HepG2 (cell line): ENCODE measurements around the gene COX7B. TPM values are rescaled to one million over a fixed set of nuclear protein-coding genes. Genes with fewer than 3 reads are reported as not detected.

Source experiments
- ATAC-seq: fragments of 200-7000 bp; cut with Tn5 transposase; 3 replicates; pipeline ENCODE4 v1.9.1; 2020; ENCODE audit warnings: mild to moderate bottlenecking, moderate library complexity
- BruUV-seq: library from RNA; stranded (reverse); fragments of 400-500 nt; replicated peaks from 2 replicates; lab custom pipeline; 2021; lab: Mats Ljungman, UMichigan
- CTCF ChIA-PET: fragments of 300-600 bp; formaldehyde crosslinking; extraction: SDS; loops from one replicate; lab custom pipeline; 2021; ENCODE audit warnings: low total read pairs, inconsistent platforms, low intra/inter-chr PET ratio; lab: Yijun Ruan, JAX
- POLR2A ChIA-PET: fragments of 350-600 bp; sonication (Branson Sonifier 250); formaldehyde crosslinking; loops from one replicate; lab custom pipeline; 2020; ENCODE audit warnings: antibody characterized with exemption, inconsistent platforms; lab: Yijun Ruan, JAX
- DNase-seq: peaks from one replicate; pipeline ENCODE4 v3.0.0-alpha.2; 2015; ENCODE audit warnings: low spot score
- FAIRE-seq: peaks from 3 replicates; lab custom pipeline; 2011; peaks lifted over from hg19 to GRCh38; lab: Jason Lieb, UNC
- H2AFZ ChIP-seq: one replicate; pipeline ENCODE4 v1.6.1; 2011; ENCODE audit warnings: low read length, inconsistent platforms
- H3K27ac ChIP-seq: fragments of 300-600 bp; 3 replicates; pipeline ENCODE4 v1.8.0; 2011; ENCODE audit warnings: mixed run types, mild to moderate bottlenecking, mixed read lengths, low read length, inconsistent platforms; ENCODE audit not compliant: insufficient read depth; ENCODE audit errors: extremely low read length
- H3K27me3 ChIP-seq, 2 experiments: fragments of 200-600 bp in 1 of 2; 2 replicates in 1 of 2; 3 replicates in 1 of 2; pipeline versions ENCODE4 v1.6.0 to v1.8.0; 2011; ENCODE audit warnings: low read length in 2 of 2, mild to moderate bottlenecking in 2 of 2, moderate library complexity in 2 of 2, inconsistent platforms in 1 of 2; ENCODE audit not compliant: insufficient read depth in 2 of 2, control insufficient read depth in 1 of 2
- H3K36me3 ChIP-seq, 2 experiments: fragments of 200-600 bp in 1 of 2; replicated peaks in 1 of 2; 2 replicates in 1 of 2; 3 replicates in 1 of 2; pipeline versions ENCODE4 v1.5.1 to v1.8.0; 2011; ENCODE audit warnings: low read length in 2 of 2, inconsistent platforms in 1 of 2; ENCODE audit not compliant: insufficient read depth in 2 of 2, control insufficient read depth in 1 of 2
- H3K4me1 ChIP-seq: 2 replicates; pipeline ENCODE4 v1.5.1; 2012; ENCODE audit warnings: low read length, inconsistent platforms; ENCODE audit not compliant: insufficient read depth
- H3K4me2 ChIP-seq: 2 replicates; pipeline ENCODE4 v1.6.0; 2011; ENCODE audit warnings: low read depth, low read length, inconsistent platforms
- H3K4me3 ChIP-seq, 3 experiments: fragments of 200-600 bp in 1 of 3; sonication (generic), shearing (Covaris generic) in 1 of 3; replicated peaks in 1 of 3; 2 replicates each; pipeline ENCODE4 v1.5.1; 2011 to 2016; ENCODE audit warnings: low read length in 3 of 3, inconsistent platforms in 2 of 3, low read depth in 2 of 3, mild to moderate bottlenecking in 2 of 3, control low read depth in 1 of 3, mixed read lengths in 1 of 3; ENCODE audit not compliant: insufficient read depth in 1 of 3
- H3K79me2 ChIP-seq: one replicate; pipeline ENCODE4 v1.6.1; 2011; ENCODE audit warnings: low read length, inconsistent platforms; ENCODE audit not compliant: insufficient read depth
- H3K9ac ChIP-seq: 2 replicates; pipeline ENCODE4 v1.6.0; 2011; ENCODE audit warnings: mild to moderate bottlenecking, low read depth, low read length, inconsistent platforms; ENCODE audit not compliant: insufficient read depth
- H3K9me3 ChIP-seq: 2 replicates; pipeline ENCODE4 v1.5.1; 2012; ENCODE audit warnings: mild to moderate bottlenecking, low read length
- H4K20me1 ChIP-seq: 2 replicates; pipeline ENCODE4 v1.6.0; 2011; ENCODE audit warnings: inconsistent platforms, mild to moderate bottlenecking, low read length, moderate library complexity; ENCODE audit not compliant: insufficient read depth
- HNF4G ChIP-seq, 2 experiments: sonication (generic) in 1 of 2; formaldehyde crosslinking in 1 of 2; IDR thresholded peaks; 2 replicates each; pipeline versions ENCODE4 v1.4.0 to v1.6.1; 2011 to 2020; ENCODE audit warnings: borderline replicate concordance in 2 of 2, low read depth in 2 of 2, mild to moderate bottlenecking in 2 of 2, low read length in 1 of 2, missing genetic modification reagents in 1 of 2, moderate library complexity in 1 of 2
- TRAFD1 ChIP-seq: sonication (generic); formaldehyde crosslinking; IDR thresholded peaks from 2 replicates; pipeline ENCODE4 v1.5.1; 2020; ENCODE audit warnings: missing genetic modification reagents, mild to moderate bottlenecking, borderline replicate concordance
- ZNF816 ChIP-seq: sonication (generic); formaldehyde crosslinking; IDR thresholded peaks from 2 replicates; pipeline ENCODE4 v1.8.0; 2022; ENCODE audit warnings: missing genetic modification reagents, mild to moderate bottlenecking, borderline replicate concordance
- in situ Hi-C: cut with HindIII; loops from 2 replicates; pipeline ENCODE4 v1.10.0; 2017; ENCODE audit warnings: low pct_unique_long_range_greater_than_20kb; ENCODE audit not compliant: extremely low pct_ligation_motif_present
- intact Hi-C: fragments of 100-400 bp; cut with micrococcal nuclease; formaldehyde crosslinking; loops from one replicate; pipeline ENCODE4 v1.10.0; 2022; ENCODE audit not compliant: unreplicated experiment
- polyA plus RNA-seq, 8 experiments: library from polyadenylated mRNA; depleted of rRNA in 3 of 8; stranded (reverse) in 7 of 8; unstranded in 1 of 8; fragments of >200 nt; fragmentation: Illumina TruSeq in 4 of 8; extraction: Trizol in 4 of 8; gene quantifications; 2 replicates each; pipeline versions ENCODE4 v1.2.1 to v1.2.3, GENCODE V29; 2011 to 2016; ENCODE audit warnings: low read depth in 4 of 8, missing spikeins in 1 of 8, mixed read lengths in 1 of 8; ENCODE audit not compliant: insufficient read depth in 1 of 8
- total RNA-seq, 5 experiments: library from RNA; depleted of rRNA; stranded (reverse); fragments of >200 nt; fragmentation: Illumina TruSeq; extraction: Trizol; gene quantifications; 2 replicates each; pipeline ENCODE4 v1.2.3, GENCODE V29; 2016; ENCODE audit warnings: low read depth in 1 of 5
- TF ChIP-seq, protein P1 (sequence below): sonication (generic); formaldehyde crosslinking; IDR thresholded peaks from 2 replicates; pipeline ENCODE4 v1.4.0; 2020; ENCODE audit warnings: missing genetic modification reagents
- TF ChIP-seq, protein P2 (sequence below): sonication (generic); formaldehyde crosslinking; IDR thresholded peaks from 2 replicates; pipeline ENCODE4 v1.8.1; 2023; ENCODE audit warnings: mild to moderate bottlenecking, inconsistent platforms, moderate library complexity, missing genetic modification reagents, borderline replicate concordance

The COX7B gene
- total and polyA plus RNA-seq, 2 of the 13 experiments (the other 11 are each of a cell fraction or from before 2014, with no cell fraction given), result 375 to 635 TPM

GRCh38 chrX:77922787-77923186, 23.5 kb downstream of the COX7B start:
- Histone ChIP-seq H3K9me3 (no peaks in the 10 kb centered on the region), H3K4me2 (no peak overlapping the region), H2AFZ (no peak overlapping the region), H4K20me1 (no peaks in the 10 kb centered on the region), H3K4me3 (no peak overlapping the region), H3K79me2 (no peaks in the 10 kb centered on the region), H3K27ac (no peak overlapping the region), H3K36me3 (no peaks in the 10 kb centered on the region), H3K27me3 (no peaks in the 10 kb centered on the region), H3K4me1 (peaks cover under 1% of the 10 kb centered on the region; the same call in 1 of the 2 replicates), H3K9ac (no peak overlapping the region)
- in situ Hi-C loops (loop anchor here (25.0 kb wide), 1 partner anchor 190 kb away; the partner anchor contains the start of gene PGK1), intact Hi-C loops (no loop called here)
- no TSS peak for BruUV-seq
- ChIA-PET CTCF (no interaction called here), POLR2A (no interaction called here)
- DNase-seq (no peak), ATAC-seq (no peak), FAIRE-seq (no peak)
- TF ChIP-seq HNF4G (IDR thresholded peaks at IDR 0.05; ENCODE audit: borderline replicate concordance, low read depth, low read length) (no peak), HNF4G (CRISPR knock-in tag; IDR thresholded peaks at IDR 0.05; ENCODE audit: borderline replicate concordance, low read depth) (no peak), TRAFD1 (CRISPR knock-in tag) (no peak), ZNF816 (CRISPR knock-in tag) (no peak)
- TF ChIP-seq, protein P1, sequence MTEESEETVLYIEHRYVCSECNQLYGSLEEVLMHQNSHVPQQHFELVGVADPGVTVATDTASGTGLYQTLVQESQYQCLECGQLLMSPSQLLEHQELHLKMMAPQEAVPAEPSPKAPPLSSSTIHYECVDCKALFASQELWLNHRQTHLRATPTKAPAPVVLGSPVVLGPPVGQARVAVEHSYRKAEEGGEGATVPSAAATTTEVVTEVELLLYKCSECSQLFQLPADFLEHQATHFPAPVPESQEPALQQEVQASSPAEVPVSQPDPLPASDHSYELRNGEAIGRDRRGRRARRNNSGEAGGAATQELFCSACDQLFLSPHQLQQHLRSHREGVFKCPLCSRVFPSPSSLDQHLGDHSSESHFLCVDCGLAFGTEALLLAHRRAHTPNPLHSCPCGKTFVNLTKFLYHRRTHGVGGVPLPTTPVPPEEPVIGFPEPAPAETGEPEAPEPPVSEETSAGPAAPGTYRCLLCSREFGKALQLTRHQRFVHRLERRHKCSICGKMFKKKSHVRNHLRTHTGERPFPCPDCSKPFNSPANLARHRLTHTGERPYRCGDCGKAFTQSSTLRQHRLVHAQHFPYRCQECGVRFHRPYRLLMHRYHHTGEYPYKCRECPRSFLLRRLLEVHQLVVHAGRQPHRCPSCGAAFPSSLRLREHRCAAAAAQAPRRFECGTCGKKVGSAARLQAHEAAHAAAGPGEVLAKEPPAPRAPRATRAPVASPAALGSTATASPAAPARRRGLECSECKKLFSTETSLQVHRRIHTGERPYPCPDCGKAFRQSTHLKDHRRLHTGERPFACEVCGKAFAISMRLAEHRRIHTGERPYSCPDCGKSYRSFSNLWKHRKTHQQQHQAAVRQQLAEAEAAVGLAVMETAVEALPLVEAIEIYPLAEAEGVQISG (CRISPR knock-in tag), result no peak
- TF ChIP-seq, protein P2, sequence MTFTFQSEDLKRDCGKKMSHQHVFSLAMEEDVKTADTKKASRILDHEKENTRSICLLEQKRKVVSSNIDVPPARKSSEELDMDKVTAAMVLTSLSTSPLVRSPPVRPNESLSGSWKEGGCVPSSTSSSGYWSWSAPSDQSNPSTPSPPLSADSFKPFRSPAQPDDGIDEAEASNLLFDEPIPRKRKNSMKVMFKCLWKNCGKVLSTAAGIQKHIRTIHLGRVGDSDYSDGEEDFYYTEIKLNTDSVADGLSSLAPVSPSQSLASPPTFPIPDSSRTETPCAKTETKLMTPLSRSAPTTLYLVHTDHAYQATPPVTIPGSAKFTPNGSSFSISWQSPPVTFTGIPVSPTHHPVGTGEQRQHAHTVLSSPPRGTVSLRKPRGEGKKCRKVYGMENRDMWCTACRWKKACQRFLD, result no peak
